ENCODE measurements around the gene LSS. TPM values are rescaled to one million over a fixed set of nuclear protein-coding genes. Genes with fewer than 3 reads are reported as not detected.

Gene LSS
- total RNA-seq, 2 donors from 2014 or later: 78.2 to 142 TPM

DNA sequence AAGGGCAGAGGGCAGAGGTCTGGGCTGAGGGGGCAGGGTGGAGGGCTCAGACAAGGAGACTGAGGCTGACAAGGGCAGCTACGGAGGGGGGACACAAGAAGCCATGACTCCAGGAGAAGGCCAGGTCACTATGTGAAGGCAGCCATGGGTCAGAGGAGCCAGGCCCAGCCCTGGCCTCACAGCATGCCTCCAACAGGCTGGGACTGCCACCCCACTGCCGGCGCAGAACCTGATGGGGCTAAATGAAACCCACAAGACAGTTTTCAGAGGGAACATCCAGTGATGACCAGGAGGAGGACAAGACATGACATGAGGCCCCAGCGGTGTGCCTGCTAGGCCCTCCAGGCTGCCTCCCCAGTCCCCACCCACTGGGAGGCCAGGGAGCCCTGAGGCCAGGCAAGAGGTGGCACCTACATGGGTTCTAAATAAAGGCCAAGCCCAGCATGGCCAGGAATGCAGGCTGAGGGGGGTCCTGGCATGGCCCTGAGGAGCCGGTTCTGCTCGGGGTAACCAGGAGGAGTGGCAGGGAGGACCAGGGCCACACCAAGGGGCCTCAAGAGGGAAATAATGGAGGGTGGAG, 27.3 kb upstream of the LSS start:
- TF ChIP-seq, protein P1, sequence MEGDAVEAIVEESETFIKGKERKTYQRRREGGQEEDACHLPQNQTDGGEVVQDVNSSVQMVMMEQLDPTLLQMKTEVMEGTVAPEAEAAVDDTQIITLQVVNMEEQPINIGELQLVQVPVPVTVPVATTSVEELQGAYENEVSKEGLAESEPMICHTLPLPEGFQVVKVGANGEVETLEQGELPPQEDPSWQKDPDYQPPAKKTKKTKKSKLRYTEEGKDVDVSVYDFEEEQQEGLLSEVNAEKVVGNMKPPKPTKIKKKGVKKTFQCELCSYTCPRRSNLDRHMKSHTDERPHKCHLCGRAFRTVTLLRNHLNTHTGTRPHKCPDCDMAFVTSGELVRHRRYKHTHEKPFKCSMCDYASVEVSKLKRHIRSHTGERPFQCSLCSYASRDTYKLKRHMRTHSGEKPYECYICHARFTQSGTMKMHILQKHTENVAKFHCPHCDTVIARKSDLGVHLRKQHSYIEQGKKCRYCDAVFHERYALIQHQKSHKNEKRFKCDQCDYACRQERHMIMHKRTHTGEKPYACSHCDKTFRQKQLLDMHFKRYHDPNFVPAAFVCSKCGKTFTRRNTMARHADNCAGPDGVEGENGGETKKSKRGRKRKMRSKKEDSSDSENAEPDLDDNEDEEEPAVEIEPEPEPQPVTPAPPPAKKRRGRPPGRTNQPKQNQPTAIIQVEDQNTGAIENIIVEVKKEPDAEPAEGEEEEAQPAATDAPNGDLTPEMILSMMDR (IDR thresholded peaks at IDR 0.05): no peak
- Histone ChIP-seq H3K36me3 (peaks cover 30% of the 10 kb centered on the region), H3K27me3 (no peaks in the 10 kb centered on the region), H3K4me3 (no peak overlapping the region), H3K27ac (no peak overlapping the region), H3K4me1 (peaks cover 4% of the 10 kb centered on the region), H3K9ac (ENCODE audit: low read depth in 2 of 2, low read length in 2 of 2) (no peak overlapping the region), H3K9me3 (no peaks in the 10 kb centered on the region)
- DNase-seq: no peak
- intact Hi-C loops (cut with DNase I): no loop called here

DNA sequence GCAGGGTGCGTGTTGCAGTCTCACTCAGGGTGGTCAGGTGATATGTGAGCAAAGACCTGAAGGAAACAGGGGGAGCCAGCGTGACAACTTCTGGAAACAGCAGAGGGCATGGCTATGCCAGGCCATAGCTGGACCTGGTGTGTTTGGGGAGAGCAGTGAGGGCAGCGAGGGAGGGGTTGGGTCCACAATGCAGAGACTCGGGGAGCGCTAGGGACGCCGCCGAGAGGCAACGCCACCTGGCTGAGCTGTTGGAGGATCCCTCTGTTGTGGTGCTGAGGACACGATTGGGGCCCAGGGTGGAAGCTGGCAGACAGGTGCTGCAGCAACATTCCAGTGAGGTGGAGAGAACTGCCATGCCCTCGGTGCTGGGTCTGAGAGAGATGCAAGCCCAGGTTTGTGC, 26.6 kb upstream of the LSS start:
- Histone ChIP-seq H3K27ac (no peak overlapping the region), H3K36me3 (peaks cover 30% of the 10 kb centered on the region), H3K27me3 (no peaks in the 10 kb centered on the region), H3K9ac (ENCODE audit: low read depth in 2 of 2, low read length in 2 of 2) (no peak overlapping the region), H3K9me3 (no peaks in the 10 kb centered on the region), H3K4me3 (no peak overlapping the region), H3K4me1 (peaks cover 4% of the 10 kb centered on the region)
- DNase-seq: no peak
- intact Hi-C loops (cut with DNase I): no loop called here
- TF ChIP-seq, protein P1 (IDR thresholded peaks at IDR 0.05): no peak

DNA sequence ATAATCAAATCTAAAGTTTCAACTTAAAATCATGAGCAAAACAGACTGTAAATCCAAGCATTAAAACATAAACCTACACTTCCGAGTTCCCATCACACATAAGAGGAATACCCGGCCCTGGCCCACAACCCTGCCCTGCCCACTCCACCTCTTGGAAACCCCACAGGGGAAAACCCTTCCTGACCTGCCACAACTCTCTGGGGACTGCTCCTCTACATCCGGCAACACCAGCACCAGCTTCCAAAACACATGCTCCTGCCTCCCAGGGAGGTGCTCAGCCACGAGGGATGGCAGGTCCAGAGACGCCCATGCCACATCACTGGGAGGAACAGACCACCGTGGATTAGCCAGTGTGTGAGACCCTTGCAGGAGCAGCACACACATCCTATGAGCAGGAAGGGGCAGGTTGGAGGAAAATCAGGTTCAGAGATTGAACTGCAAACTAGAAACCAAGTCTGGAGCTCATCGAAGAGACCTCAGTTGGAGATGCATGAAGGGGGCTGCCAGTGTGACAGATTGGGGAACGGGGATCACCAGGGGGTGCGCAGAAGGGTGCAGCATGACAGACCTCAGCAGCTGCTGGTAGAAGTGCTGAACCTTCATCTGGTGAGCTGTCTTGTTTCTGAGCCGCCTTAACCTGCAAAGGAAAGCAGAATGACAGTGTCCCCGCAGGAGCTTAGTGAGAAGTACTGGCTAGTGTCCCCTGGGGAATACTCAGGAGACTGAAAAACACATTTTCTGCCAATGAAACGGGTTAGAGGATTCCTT, 25.8 kb upstream of the LSS start:
- TF ChIP-seq, protein P1 (IDR thresholded peaks at IDR 0.05): no peak
- no peak overlapping the region for H3K27ac ChIP-seq
- no peak for DNase-seq
- no peak overlapping the region for H3K9ac ChIP-seq (ENCODE audit: low read depth in 2 of 2, low read length in 2 of 2)
- no peaks in the 10 kb centered on the region for H3K27me3 ChIP-seq
- H3K36me3 ChIP-seq: peaks cover 26% of the 10 kb centered on the region
- H3K4me1 ChIP-seq: peaks cover 4% of the 10 kb centered on the region
- H3K4me3 ChIP-seq: no peak overlapping the region
- intact Hi-C loops (cut with DNase I): no loop called here
- no peaks in the 10 kb centered on the region for H3K9me3 ChIP-seq

DNA sequence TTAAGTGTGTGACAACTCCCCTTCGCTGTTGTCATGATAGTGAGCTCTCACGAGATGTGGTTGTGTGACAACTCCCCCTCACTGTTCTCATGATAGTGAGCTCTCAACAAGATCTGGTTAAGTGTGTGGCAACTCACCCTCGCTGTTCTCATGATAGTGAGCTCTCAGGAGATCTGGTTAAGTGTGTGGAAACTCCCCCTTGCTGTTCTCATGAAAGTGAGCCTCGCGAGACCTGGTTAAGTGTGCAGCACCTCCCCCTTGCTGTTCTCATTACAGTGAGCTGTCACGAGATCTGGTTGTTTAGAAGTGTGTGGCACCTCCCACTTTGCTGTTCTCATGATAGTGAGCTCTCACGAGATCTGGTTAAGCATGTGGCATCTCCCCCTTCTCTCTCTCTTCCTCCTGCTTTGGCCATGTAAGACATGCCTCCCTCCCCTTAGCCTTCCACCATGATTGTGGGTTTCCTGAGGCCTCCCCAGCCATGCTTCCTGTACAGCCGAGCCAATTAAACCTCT, 25.1 kb upstream of the LSS start:
- Histone ChIP-seq H3K4me3 (no peak overlapping the region), H3K9me3 (no peaks in the 10 kb centered on the region), H3K36me3 (peaks cover 26% of the 10 kb centered on the region), H3K9ac (ENCODE audit: low read depth in 2 of 2, low read length in 2 of 2) (no peak overlapping the region), H3K27ac (no peak overlapping the region), H3K27me3 (no peaks in the 10 kb centered on the region), H3K4me1 (peaks cover 4% of the 10 kb centered on the region)
- DNase-seq: no peak
- TF ChIP-seq, protein P1 (IDR thresholded peaks at IDR 0.05): no peak
- intact Hi-C loops (cut with DNase I): no loop called here

DNA sequence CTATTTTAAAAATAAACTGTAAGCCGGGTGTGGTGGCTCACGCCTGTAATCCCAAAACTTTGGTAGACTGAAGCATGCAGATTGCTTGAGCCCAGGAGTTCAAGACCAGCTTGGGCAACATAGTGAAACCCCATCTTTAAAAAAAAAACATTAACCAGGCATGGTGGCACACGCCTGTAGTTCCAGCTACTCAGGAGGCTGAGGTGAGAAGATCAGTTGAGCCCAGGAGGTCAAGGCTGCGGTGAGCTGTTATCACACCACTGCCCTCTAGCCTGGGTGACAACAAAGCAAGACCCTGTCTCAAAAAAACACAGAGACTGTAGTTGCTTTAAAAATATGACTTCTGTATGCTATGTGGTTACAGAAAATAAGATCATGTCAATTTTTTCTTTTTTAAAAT, 24.3 kb upstream of the LSS start:
- Histone ChIP-seq H3K9ac (ENCODE audit: low read depth in 2 of 2, low read length in 2 of 2) (no peak overlapping the region), H3K27me3 (no peaks in the 10 kb centered on the region), H3K9me3 (no peaks in the 10 kb centered on the region), H3K27ac (no peak overlapping the region), H3K4me3 (no peak overlapping the region), H3K4me1 (peaks cover 4% of the 10 kb centered on the region), H3K36me3 (peaks cover 26% of the 10 kb centered on the region)
- DNase-seq: no peak
- intact Hi-C loops (cut with DNase I): no loop called here
- TF ChIP-seq, protein P1 (IDR thresholded peaks at IDR 0.05): no peak

Data from colonic mucosa (tissue), 4 donors.